Hematopoietic multipotent progenitor cell (in vitro differentiated cells): ENCODE data around the gene XRCC4. TPM values are rescaled to one million over a fixed set of nuclear protein-coding genes. Genes with fewer than 3 reads are reported as not detected.

Source experiments
- small RNA-seq: library from RNA; depleted of rRNA; stranded (forward); fragments of <200 nt; gene quantifications from one replicate; pipeline ENCODE3, GENCODE V24; 2012
- total RNA-seq: library from RNA; depleted of rRNA; stranded (reverse); fragments of >200 nt; gene quantifications from one replicate; pipeline ENCODE4 v1.2.3, GENCODE V29; 2012

The XRCC4 gene
- total RNA-seq, 1 donor: 1.9 TPM

Small RNAs within 50 kb of the gene (small RNA-seq; reads per million reads assigned to genes)
- gene SCARNA18: 41.1 reads per million, percentile 96 among the genes with 10 or more reads in this experiment

Other genes starting within 250 kb of the XRCC4 start
- gene TMEM167A, start 153 bp upstream of the XRCC4 start, total RNA-seq: 17.8 TPM